NB4 (cell line): ENCODE results near the gene MOV10.

ENCODE experiments used
- POLR2A ChIP-seq: IDR thresholded peaks from 2 replicates; pipeline ENCODE4 v1.6.1; 2011; ENCODE audit warnings: mild to moderate bottlenecking; ENCODE audit not compliant: insufficient read length; ENCODE audit errors: extremely low read depth
- TF ChIP-seq, protein P1 (sequence below): IDR thresholded peaks from one replicate; pipeline ENCODE4 v1.5.1; 2012; ENCODE audit warnings: low read depth, low read length
- TF ChIP-seq, protein P2 (sequence below): IDR thresholded peaks from 2 replicates; pipeline ENCODE4 v1.6.1; 2011; ENCODE audit warnings: low read depth, low read length

DNA sequence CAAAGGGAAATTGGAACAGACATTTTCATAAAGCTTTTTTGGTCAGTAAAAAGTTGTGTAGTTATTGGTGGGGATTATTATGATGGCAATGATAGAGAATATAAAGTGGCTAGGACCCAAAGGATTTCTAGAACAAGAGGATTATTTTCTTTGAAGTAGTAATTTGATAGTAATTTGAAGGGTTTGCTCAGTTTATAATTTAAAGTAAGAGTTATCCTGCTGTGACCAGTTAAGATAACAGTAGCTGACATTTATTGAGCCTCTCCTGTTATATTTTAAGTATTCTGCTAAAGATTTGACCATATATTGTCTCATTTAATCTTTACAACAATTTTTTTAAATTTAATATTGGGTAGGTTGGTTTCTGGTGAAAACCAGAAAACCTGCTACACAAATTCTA is 40.1 kb upstream of the MOV10 start:
- TF ChIP-seq, protein P1, sequence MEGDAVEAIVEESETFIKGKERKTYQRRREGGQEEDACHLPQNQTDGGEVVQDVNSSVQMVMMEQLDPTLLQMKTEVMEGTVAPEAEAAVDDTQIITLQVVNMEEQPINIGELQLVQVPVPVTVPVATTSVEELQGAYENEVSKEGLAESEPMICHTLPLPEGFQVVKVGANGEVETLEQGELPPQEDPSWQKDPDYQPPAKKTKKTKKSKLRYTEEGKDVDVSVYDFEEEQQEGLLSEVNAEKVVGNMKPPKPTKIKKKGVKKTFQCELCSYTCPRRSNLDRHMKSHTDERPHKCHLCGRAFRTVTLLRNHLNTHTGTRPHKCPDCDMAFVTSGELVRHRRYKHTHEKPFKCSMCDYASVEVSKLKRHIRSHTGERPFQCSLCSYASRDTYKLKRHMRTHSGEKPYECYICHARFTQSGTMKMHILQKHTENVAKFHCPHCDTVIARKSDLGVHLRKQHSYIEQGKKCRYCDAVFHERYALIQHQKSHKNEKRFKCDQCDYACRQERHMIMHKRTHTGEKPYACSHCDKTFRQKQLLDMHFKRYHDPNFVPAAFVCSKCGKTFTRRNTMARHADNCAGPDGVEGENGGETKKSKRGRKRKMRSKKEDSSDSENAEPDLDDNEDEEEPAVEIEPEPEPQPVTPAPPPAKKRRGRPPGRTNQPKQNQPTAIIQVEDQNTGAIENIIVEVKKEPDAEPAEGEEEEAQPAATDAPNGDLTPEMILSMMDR: no peak
- TF ChIP-seq POLR2A: no peak
- TF ChIP-seq, protein P2, sequence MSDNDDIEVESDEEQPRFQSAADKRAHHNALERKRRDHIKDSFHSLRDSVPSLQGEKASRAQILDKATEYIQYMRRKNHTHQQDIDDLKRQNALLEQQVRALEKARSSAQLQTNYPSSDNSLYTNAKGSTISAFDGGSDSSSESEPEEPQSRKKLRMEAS: no peak
